HG03097 (cell line): ENCODE data around the gene TNS3.

Source experiments
- ATAC-seq: cut with Tn5 transposase; IDR thresholded peaks from one replicate; pipeline ENCODE4 v1.9.1; 2021; ENCODE audit not compliant: unreplicated experiment, low FRiP score

Gene TNS3

GRCh38 chr7:47323904-47324303 is 258.0 kb downstream of the TNS3 start:
- no peak for ATAC-seq

GRCh38 chr7:47322731-47323130 is 259.2 kb downstream of the TNS3 start:
- ATAC-seq, result no peak

- ATAC-seq, result no peak
These were observed 261.6 kb downstream of the TNS3 start for GRCh38 chr7:47320296-47320695.

GRCh38 chr7:47318395-47319182 is 263.3 kb downstream of the TNS3 start:
- no peak for ATAC-seq

- no peak for ATAC-seq
These were observed 264.4 kb downstream of the TNS3 start for GRCh38 chr7:47317487-47317886.

GRCh38 chr7:47314728-47315607 is 266.9 kb downstream of the TNS3 start:
- no peak for ATAC-seq

- ATAC-seq, result no peak
These were observed 267.7 kb downstream of the TNS3 start for GRCh38 chr7:47314248-47314647.

- ATAC-seq, result no peak
These were observed 268.3 kb downstream of the TNS3 start for GRCh38 chr7:47313564-47313963.

- no peak for ATAC-seq
These were observed 270.0 kb downstream of the TNS3 start for GRCh38 chr7:47311891-47312290.

- no peak for ATAC-seq
These were observed 271.9 kb downstream of the TNS3 start for GRCh38 chr7:47310020-47310419.

- no peak for ATAC-seq
These were observed 273.1 kb downstream of the TNS3 start for GRCh38 chr7:47308808-47309207.

GRCh38 chr7:47307311-47307710 is 274.6 kb downstream of the TNS3 start:
- no peak for ATAC-seq

GRCh38 chr7:47304727-47305719 is 276.9 kb downstream of the TNS3 start:
- no peak for ATAC-seq

GRCh38 chr7:47303695-47304453 is 278.0 kb downstream of the TNS3 start:
- ATAC-seq, result no peak

GRCh38 chr7:47303014-47303694 is 278.8 kb downstream of the TNS3 start:
- ATAC-seq, result no peak

- no peak for ATAC-seq
These were observed 279.4 kb downstream of the TNS3 start for GRCh38 chr7:47302560-47302959.

- ATAC-seq, result no peak
These were observed 280.1 kb downstream of the TNS3 start for GRCh38 chr7:47301657-47302295.

- ATAC-seq, result no peak
These were observed 280.8 kb downstream of the TNS3 start for GRCh38 chr7:47301105-47301477.
